ENCODE data around the gene FOXF1. TPM values are rescaled to one million over a fixed set of nuclear protein-coding genes. Genes with fewer than 3 reads are reported as not detected.

FOXF1 gene
- total and polyA plus RNA-seq, 2 experiments from 2014 or later, result 1.5 to 4.2 TPM

- no peak for TF ChIP-seq EZH2phosphoT487 (IDR thresholded peaks at IDR 0.05; ENCODE audit: insufficient read depth, low read depth)
- no peak for TF ChIP-seq EZH2 (IDR thresholded peaks at IDR 0.05; ENCODE audit: insufficient read depth, poor library complexity, severe bottlenecking)
- H2AFZ ChIP-seq, result no peak overlapping the region
- no peak overlapping the region for H3K9ac ChIP-seq
- DNase-seq, result no peak
- no peaks in the 10 kb centered on the region; the same call in 1 of the 2 replicates for H3K36me3 ChIP-seq (ENCODE audit: low read depth)
- no peaks in the 10 kb centered on the region for H3K9me3 ChIP-seq (ENCODE audit: low read depth)
- H3K9me2 ChIP-seq (ENCODE audit: insufficient read depth), result no peaks in the 10 kb centered on the region
- H3K4me1 ChIP-seq (ENCODE audit: insufficient read depth), result no peaks in the 10 kb centered on the region
- no peak overlapping the region for H3K4me3 ChIP-seq
- no peak overlapping the region for H3K27ac ChIP-seq
- H4K20me1 ChIP-seq (ENCODE audit: insufficient read depth), result no peaks in the 10 kb centered on the region
- H3F3A ChIP-seq (ENCODE audit: insufficient read depth), result no peaks in the 10 kb centered on the region
- no peak overlapping the region for H3K4me2 ChIP-seq (ENCODE audit: unreplicated experiment)
- no peaks in the 10 kb centered on the region for H3K79me2 ChIP-seq (ENCODE audit: insufficient read depth)
- in situ Hi-C loops (cut with MboI), result no loop called here
- H3K27me3 ChIP-seq (replicated peaks; ENCODE audit: insufficient read depth), result no peaks in the 10 kb centered on the region
- WGBS, 2 experiments (ENCODE audit: low coverage in 1 of 2, low lambda C conversion rate in 2 of 2, missing lambda C conversion rate in 2 of 2), result 94 to 96% methylated on average over 11 of the region's 11 CpGs
These were observed 37.0 kb downstream of the FOXF1 start for GRCh38 chr16:86547286-86547685.

- H3K36me3 ChIP-seq (ENCODE audit: low read depth), result no peaks in the 10 kb centered on the region; the same call in 1 of the 2 replicates
- H3K9ac ChIP-seq, result no peak overlapping the region
- WGBS, 2 experiments (ENCODE audit: low coverage in 1 of 2, low lambda C conversion rate in 2 of 2, missing lambda C conversion rate in 2 of 2), result 75 to 77% methylated on average over 8 of the region's 8 CpGs
- no peak for TF ChIP-seq EZH2phosphoT487 (IDR thresholded peaks at IDR 0.05; ENCODE audit: insufficient read depth, low read depth)
- no peak for TF ChIP-seq EZH2 (IDR thresholded peaks at IDR 0.05; ENCODE audit: insufficient read depth, poor library complexity, severe bottlenecking)
- no peaks in the 10 kb centered on the region for H4K20me1 ChIP-seq (ENCODE audit: insufficient read depth)
- no peaks in the 10 kb centered on the region for H3K27me3 ChIP-seq (replicated peaks; ENCODE audit: insufficient read depth)
- no peak for DNase-seq
- no peaks in the 10 kb centered on the region for H3K9me2 ChIP-seq (ENCODE audit: insufficient read depth)
- no peak overlapping the region for H3K4me3 ChIP-seq
- peaks cover 3% of the 10 kb centered on the region for H3K4me1 ChIP-seq (ENCODE audit: insufficient read depth)
- no peak overlapping the region for H3K27ac ChIP-seq
- no peak overlapping the region for H3K4me2 ChIP-seq (ENCODE audit: unreplicated experiment)
- H3K79me2 ChIP-seq (ENCODE audit: insufficient read depth), result peaks cover 10% of the 10 kb centered on the region
- no peaks in the 10 kb centered on the region for H3K9me3 ChIP-seq (ENCODE audit: low read depth)
- H3F3A ChIP-seq (ENCODE audit: insufficient read depth), result no peaks in the 10 kb centered on the region
- no peak overlapping the region for H2AFZ ChIP-seq
- in situ Hi-C loops (cut with MboI), result no loop called here
These were observed 39.0 kb downstream of the FOXF1 start for GRCh38 chr16:86549076-86549892.

- 96 to 98% methylated on average over 7 of the region's 7 CpGs for WGBS, 2 experiments (ENCODE audit: low coverage in 1 of 2, low lambda C conversion rate in 2 of 2, missing lambda C conversion rate in 2 of 2)
- Histone ChIP-seq H3K9ac (no peak overlapping the region), H3K79me2 (ENCODE audit: insufficient read depth) (peaks cover 15% of the 10 kb centered on the region), H2AFZ (no peak overlapping the region), H3K27ac (no peak overlapping the region), H3K27me3 (replicated peaks; ENCODE audit: insufficient read depth) (no peaks in the 10 kb centered on the region), H3K4me2 (ENCODE audit: unreplicated experiment) (no peak overlapping the region), H3K4me1 (ENCODE audit: insufficient read depth) (peaks cover 5% of the 10 kb centered on the region), H3K9me2 (ENCODE audit: insufficient read depth) (no peaks in the 10 kb centered on the region), H3K4me3 (no peak overlapping the region), H3F3A (ENCODE audit: insufficient read depth) (no peaks in the 10 kb centered on the region), H3K9me3 (ENCODE audit: low read depth) (no peaks in the 10 kb centered on the region), H3K36me3 (ENCODE audit: low read depth) (no peaks in the 10 kb centered on the region; the same call in 1 of the 2 replicates), H4K20me1 (ENCODE audit: insufficient read depth) (no peaks in the 10 kb centered on the region)
- in situ Hi-C loops (cut with MboI), result no loop called here
- no peak for DNase-seq
- TF ChIP-seq EZH2phosphoT487 (IDR thresholded peaks at IDR 0.05; ENCODE audit: insufficient read depth, low read depth), result no peak
- no peak for TF ChIP-seq EZH2 (IDR thresholded peaks at IDR 0.05; ENCODE audit: insufficient read depth, poor library complexity, severe bottlenecking)
These were observed 39.5 kb downstream of the FOXF1 start for GRCh38 chr16:86549893-86550190.

GRCh38 chr16:86550281-86550680 is 40.0 kb downstream of the FOXF1 start:
- no peak overlapping the region for H3K9ac ChIP-seq
- 91 to 93% methylated on average over 5 of the region's 5 CpGs for WGBS, 2 experiments (ENCODE audit: low coverage in 1 of 2, low lambda C conversion rate in 2 of 2, missing lambda C conversion rate in 2 of 2)
- H3K36me3 ChIP-seq (ENCODE audit: low read depth), result no peaks in the 10 kb centered on the region; the same call in 1 of the 2 replicates
- no peaks in the 10 kb centered on the region for H3F3A ChIP-seq (ENCODE audit: insufficient read depth)
- in situ Hi-C loops (cut with MboI), result no loop called here
- DNase-seq, result no peak
- no peak overlapping the region for H2AFZ ChIP-seq
- no peaks in the 10 kb centered on the region for H4K20me1 ChIP-seq (ENCODE audit: insufficient read depth)
- no peaks in the 10 kb centered on the region for H3K27me3 ChIP-seq (replicated peaks; ENCODE audit: insufficient read depth)
- peaks cover 5% of the 10 kb centered on the region for H3K4me1 ChIP-seq (ENCODE audit: insufficient read depth)
- no peak overlapping the region for H3K4me2 ChIP-seq (ENCODE audit: unreplicated experiment)
- H3K9me3 ChIP-seq (ENCODE audit: low read depth), result no peaks in the 10 kb centered on the region
- H3K27ac ChIP-seq, result no peak overlapping the region
- no peak for TF ChIP-seq EZH2 (IDR thresholded peaks at IDR 0.05; ENCODE audit: insufficient read depth, poor library complexity, severe bottlenecking)
- no peak for TF ChIP-seq EZH2phosphoT487 (IDR thresholded peaks at IDR 0.05; ENCODE audit: insufficient read depth, low read depth)
- H3K79me2 ChIP-seq (ENCODE audit: insufficient read depth), result peaks cover 16% of the 10 kb centered on the region
- H3K9me2 ChIP-seq (ENCODE audit: insufficient read depth), result no peaks in the 10 kb centered on the region
- H3K4me3 ChIP-seq, result no peak overlapping the region
